ENCODE measurements around the gene DDX43.

GRCh38 chr6:73421534-73421933 lies 26.9 kb downstream of the DDX43 start:
- TF ChIP-seq, protein P1, sequence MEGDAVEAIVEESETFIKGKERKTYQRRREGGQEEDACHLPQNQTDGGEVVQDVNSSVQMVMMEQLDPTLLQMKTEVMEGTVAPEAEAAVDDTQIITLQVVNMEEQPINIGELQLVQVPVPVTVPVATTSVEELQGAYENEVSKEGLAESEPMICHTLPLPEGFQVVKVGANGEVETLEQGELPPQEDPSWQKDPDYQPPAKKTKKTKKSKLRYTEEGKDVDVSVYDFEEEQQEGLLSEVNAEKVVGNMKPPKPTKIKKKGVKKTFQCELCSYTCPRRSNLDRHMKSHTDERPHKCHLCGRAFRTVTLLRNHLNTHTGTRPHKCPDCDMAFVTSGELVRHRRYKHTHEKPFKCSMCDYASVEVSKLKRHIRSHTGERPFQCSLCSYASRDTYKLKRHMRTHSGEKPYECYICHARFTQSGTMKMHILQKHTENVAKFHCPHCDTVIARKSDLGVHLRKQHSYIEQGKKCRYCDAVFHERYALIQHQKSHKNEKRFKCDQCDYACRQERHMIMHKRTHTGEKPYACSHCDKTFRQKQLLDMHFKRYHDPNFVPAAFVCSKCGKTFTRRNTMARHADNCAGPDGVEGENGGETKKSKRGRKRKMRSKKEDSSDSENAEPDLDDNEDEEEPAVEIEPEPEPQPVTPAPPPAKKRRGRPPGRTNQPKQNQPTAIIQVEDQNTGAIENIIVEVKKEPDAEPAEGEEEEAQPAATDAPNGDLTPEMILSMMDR (conservative IDR thresholded peaks at IDR 0.05; ENCODE audit: low read length): no peak
- no peak for TF ChIP-seq EZH2phosphoT487 (IDR thresholded peaks at IDR 0.05; ENCODE audit: borderline replicate concordance)

All from Loucy (cell line).